HG02798 (cell line): ENCODE measurements around the gene FOSB.

Experiments used
- ATAC-seq: cut with Tn5 transposase; IDR thresholded peaks from one replicate; pipeline ENCODE4 v1.9.1; 2021; ENCODE audit warnings: mild to moderate bottlenecking; ENCODE audit not compliant: unreplicated experiment, poor library complexity

The FOSB gene

DNA sequence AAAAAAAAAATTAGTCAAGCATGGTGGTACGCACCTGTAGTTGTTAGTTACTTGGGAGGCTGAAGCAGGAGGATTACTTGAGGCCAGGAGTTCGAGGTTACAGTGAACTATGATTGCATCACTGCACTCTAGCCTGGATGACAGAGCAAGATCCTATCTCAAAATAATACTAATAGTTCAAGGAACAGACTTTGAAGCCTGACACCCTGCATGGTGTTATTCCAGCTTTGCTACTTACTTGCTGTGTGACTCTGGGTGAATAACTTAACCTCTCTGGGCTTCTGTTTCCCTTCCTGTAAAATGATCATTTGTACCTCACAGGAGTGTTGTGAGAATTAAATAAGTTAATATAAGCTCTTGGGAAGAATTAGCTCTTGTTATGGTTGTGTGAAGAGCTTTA, 3.5 kb upstream of the FOSB start:
- no peak for ATAC-seq

- no peak for ATAC-seq
Observed at GRCh38 chr19:45464852-45465441, 2.8 kb upstream of the FOSB start.

GRCh38 chr19:45467115-45467455, 711 bp upstream of the FOSB start:
- no peak for ATAC-seq

DNA sequence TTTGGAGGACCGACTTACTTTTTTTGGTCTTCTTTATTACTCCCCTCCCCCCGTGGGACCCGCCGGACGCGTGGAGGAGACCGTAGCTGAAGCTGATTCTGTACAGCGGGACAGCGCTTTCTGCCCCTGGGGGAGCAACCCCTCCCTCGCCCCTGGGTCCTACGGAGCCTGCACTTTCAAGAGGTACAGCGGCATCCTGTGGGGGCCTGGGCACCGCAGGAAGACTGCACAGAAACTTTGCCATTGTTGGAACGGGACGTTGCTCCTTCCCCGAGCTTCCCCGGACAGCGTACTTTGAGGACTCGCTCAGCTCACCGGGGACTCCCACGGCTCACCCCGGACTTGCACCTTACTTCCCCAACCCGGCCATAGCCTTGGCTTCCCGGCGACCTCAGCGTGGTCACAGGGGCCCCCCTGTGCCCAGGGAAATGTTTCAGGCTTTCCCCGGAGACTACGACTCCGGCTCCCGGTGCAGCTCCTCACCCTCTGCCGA, 409 bp downstream of the FOSB start:
- ATAC-seq = peak; percentile 12

GRCh38 chr19:45468803-45469131, 971 bp downstream of the FOSB start:
- ATAC-seq = no peak

- peak; percentile 66 for ATAC-seq
Observed at GRCh38 chr19:45469132-45469944, 1.5 kb downstream of the FOSB start.

DNA sequence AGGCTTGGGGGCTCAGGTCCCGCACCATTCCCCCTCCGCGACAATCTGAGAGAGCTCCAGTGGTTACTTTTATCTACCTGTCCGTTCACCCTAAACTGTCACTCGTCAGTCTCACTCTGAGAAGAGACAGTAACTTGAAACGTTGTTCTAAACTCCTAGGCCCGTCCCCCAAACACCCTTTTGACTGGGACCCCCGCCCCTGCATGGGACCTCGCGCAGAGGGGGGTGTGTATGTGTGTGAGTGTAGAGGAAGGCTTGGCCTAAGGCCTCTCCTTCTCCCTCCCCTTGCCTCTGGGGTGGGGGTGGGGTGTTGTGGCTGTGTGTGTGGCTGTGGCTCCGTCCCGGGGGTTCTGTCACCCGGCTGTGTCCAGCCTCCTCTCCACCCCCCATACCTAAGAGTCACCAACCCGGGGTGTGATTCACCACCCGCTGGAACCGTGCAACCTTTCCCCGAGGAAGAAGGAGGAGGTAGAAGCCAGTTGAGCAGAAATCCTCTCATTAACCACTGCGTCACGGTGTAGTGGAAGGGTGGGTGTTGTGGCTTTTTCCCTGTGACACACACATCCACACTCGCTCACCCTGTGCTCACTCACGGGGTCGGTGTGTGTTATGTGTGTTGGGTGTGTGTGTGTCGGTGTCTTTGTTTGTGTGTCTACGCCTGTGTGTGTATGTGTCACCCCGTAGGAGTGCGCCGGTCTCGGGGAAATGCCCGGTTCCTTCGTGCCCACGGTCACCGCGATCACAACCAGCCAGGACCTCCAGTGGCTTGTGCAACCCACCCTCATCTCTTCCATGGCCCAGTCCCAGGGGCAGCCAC, 2.4 kb downstream of the FOSB start:
- no peak for ATAC-seq

DNA sequence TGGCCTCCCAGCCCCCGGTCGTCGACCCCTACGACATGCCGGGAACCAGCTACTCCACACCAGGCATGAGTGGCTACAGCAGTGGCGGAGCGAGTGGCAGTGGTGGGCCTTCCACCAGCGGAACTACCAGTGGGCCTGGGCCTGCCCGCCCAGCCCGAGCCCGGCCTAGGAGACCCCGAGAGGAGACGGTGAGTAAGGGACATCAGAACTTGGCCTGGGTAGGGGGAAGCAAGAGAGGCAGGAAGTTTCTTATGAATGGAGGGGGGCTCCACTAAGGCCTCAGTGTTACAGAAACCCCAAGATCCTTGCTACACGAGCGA, 2.9 kb downstream of the FOSB start:
- no peak for ATAC-seq

- no peak for ATAC-seq
Observed at GRCh38 chr19:45471111-45471930, 3.5 kb downstream of the FOSB start.

DNA sequence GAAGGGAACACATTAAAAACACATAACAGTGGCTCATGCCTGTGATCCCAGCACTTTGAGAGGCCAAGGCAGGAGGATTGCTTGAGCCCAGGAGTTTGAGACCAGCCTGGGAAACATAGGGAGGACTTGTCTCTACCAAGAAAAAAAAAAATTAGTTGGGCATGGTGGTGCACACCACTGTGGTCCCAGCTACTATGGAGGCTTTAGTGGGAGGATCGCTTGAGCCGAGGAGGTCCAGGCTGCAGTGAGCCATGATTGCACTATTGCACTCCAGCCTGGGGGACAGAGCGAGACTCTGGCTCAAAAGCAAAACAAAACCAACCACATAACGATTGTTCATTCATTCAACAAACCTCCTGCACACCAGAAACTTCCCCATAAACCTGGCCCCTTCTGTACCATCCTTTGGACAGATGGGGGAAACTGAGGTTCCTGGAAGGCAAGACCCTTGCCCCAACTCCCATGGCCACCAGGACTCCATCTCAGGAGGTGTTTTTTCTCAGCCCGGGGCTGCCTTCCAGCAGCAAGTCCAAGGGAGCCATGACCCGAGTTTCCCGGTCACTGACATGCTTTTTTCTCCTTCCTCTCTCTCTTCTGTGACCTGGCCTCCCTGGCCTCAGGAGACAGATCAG, 4.3 kb downstream of the FOSB start:
- ATAC-seq = no peak

DNA sequence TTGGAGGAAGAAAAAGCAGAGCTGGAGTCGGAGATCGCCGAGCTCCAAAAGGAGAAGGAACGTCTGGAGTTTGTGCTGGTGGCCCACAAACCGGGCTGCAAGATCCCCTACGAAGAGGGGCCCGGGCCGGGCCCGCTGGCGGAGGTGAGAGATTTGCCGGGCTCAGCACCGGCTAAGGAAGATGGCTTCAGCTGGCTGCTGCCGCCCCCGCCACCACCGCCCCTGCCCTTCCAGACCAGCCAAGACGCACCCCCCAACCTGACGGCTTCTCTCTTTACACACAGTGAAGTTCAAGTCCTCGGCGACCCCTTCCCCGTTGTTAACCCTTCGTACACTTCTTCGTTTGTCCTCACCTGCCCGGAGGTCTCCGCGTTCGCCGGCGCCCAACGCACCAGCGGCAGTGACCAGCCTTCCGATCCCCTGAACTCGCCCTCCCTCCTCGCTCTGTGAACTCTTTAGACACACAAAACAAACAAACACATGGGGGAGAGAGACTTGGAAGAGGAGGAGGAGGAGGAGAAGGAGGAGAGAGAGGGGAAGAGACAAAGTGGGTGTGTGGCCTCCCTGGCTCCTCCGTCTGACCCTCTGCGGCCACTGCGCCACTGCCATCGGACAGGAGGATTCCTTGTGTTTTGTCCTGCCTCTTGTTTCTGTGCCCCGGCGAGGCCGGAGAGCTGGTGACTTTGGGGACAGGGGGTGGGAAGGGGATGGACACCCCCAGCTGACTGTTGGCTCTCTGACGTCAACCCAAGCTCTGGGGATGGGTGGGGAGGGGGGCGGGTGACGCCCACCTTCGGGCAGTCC, 5.0 kb downstream of the FOSB start:
- ATAC-seq = no peak

DNA sequence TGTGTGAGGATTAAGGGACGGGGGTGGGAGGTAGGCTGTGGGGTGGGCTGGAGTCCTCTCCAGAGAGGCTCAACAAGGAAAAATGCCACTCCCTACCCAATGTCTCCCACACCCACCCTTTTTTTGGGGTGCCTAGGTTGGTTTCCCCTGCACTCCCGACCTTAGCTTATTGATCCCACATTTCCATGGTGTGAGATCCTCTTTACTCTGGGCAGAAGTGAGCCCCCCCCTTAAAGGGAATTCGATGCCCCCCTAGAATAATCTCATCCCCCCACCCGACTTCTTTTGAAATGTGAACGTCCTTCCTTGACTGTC, 5.5 kb downstream of the FOSB start:
- ATAC-seq = no peak

- ATAC-seq = no peak
Observed at GRCh38 chr19:45473682-45474605, 6.1 kb downstream of the FOSB start.

GRCh38 chr19:45474606-45475521, 7.1 kb downstream of the FOSB start:
- ATAC-seq = no peak

DNA sequence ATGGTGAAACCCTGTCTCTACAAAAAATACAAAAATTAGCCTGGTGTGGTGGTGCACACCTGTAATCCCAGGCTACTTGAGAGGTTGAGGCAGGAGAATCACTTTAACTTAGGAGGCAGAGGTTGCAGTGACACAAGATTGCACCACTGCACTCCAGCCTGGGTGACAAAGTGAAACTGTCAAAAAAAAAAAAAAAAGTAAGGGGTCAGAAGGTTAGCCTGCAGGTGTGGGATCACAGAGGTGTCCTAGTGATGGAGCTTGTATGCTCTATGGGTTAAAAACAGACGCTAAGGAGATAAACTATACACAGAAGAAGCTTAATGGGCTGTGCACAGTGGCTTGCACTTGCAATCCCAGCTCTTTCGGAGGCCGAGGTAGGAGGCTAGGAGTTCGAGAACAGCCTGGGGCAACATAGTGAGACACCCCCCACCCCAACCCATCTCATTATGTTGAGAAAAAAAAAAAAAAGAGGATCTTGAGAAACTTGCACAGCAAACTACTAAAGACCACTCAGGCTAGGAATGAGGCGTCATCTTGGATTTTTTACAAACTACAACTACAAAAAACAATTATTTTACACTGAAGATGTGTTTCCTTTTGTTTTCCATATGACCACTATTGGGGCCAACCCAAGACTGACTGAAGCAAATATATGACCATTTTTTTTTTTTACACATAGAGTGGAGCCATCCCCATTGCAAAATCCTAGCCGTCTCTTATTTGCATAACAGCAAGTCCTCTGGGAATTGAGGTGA, 7.9 kb downstream of the FOSB start:
- ATAC-seq = no peak

- no peak for ATAC-seq
Observed at GRCh38 chr19:45476304-45476703, 8.5 kb downstream of the FOSB start.

DNA sequence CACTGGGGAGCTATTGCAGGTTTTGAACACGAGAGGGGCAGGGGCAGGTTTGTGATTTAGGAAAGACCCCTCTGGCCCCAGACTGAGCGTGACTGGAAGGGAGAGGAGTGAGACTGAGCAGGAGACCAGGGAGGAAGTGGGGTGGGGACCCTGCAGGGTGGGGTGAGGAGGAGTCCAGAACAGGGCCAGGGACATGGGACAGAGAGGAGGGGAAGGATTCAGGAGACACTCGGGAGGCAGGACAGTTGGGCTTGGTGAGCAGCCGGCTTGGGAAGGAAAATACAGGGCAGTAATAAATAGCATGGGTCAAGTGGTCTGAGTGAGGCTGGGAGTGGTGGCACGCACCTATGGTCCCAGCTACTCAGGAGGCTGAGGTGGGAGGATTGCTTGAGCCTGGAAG, 9.4 kb downstream of the FOSB start:
- ATAC-seq = no peak
